Neuronal stem cell (in vitro differentiated cells): ENCODE measurements around the gene GRM2.
A peak's percentile ranks its signal among the peaks of the same experiment; 100 is the strongest.

Experiments used
- DNase-seq: peaks from one replicate; pipeline ENCODE4 v3.0.0-alpha.2; 2013; ENCODE audit warnings: low spot score
- H2AFZ ChIP-seq: one replicate; pipeline ENCODE4 v1.6.1; 2013; ENCODE audit warnings: mild to moderate bottlenecking, low read length, inconsistent platforms
- H2AK5ac ChIP-seq: 2 replicates; pipeline ENCODE4 v1.6.1; 2013; ENCODE audit warnings: low read depth, mild to moderate bottlenecking, inconsistent platforms, low read length, moderate library complexity, mixed read lengths
- H2BK120ac ChIP-seq: 2 replicates; pipeline ENCODE4 v1.6.1; 2013; ENCODE audit warnings: low read depth, mild to moderate bottlenecking, inconsistent platforms, low read length, moderate library complexity, mixed read lengths
- H2BK12ac ChIP-seq: one replicate; pipeline ENCODE4 v1.6.1; 2013; ENCODE audit warnings: low read length, inconsistent platforms
- H2BK15ac ChIP-seq: 2 replicates; pipeline ENCODE4 v1.6.1; 2013; ENCODE audit warnings: mild to moderate bottlenecking, low read length, inconsistent platforms, mixed read lengths
- H2BK5ac ChIP-seq: one replicate; pipeline ENCODE4 v1.6.1; 2013; ENCODE audit warnings: inconsistent platforms, mild to moderate bottlenecking, low read length, moderate library complexity
- H3K14ac ChIP-seq: one replicate; pipeline ENCODE4 v1.6.1; 2013; ENCODE audit warnings: low read length, inconsistent platforms
- H3K18ac ChIP-seq: 2 replicates; pipeline ENCODE4 v1.6.1; 2013; ENCODE audit warnings: low read length, inconsistent platforms
- H3K23ac ChIP-seq: 2 replicates; pipeline ENCODE4 v1.6.1; 2013; ENCODE audit warnings: low read depth, mild to moderate bottlenecking, mixed read lengths, low read length, inconsistent platforms; ENCODE audit not compliant: poor library complexity
- H3K27ac ChIP-seq: replicated peaks from 3 replicates; pipeline ENCODE4 v1.5.1; 2013; ENCODE audit warnings: low read length, inconsistent platforms
- H3K27me3 ChIP-seq, 3 experiments: 2 replicates each; pipeline ENCODE4 v1.6.1; 2013; ENCODE audit warnings: low read length in 3 of 3, mild to moderate bottlenecking in 2 of 3, inconsistent platforms in 1 of 3, low read depth in 1 of 3, mixed read lengths in 1 of 3, moderate library complexity in 1 of 3; ENCODE audit not compliant: control insufficient read depth in 3 of 3, insufficient read depth in 3 of 3
- H3K36me3 ChIP-seq, 2 donors: replicated peaks in 1 of 2; 2 replicates each; pipeline ENCODE4 v1.6.1; 2013; ENCODE audit warnings: low read length in 2 of 2; ENCODE audit not compliant: control insufficient read depth in 2 of 2, insufficient read depth in 2 of 2
- H3K4ac ChIP-seq: 2 replicates; pipeline ENCODE4 v1.6.1; 2013; ENCODE audit warnings: inconsistent platforms, mild to moderate bottlenecking, low read length, moderate library complexity
- H3K4me1 ChIP-seq, 2 donors: 1 replicate in 1 of 2; 2 replicates in 1 of 2; pipeline ENCODE4 v1.6.1; 2013; ENCODE audit warnings: low read length in 2 of 2, low read depth in 1 of 2; ENCODE audit not compliant: control insufficient read depth in 2 of 2, insufficient read depth in 1 of 2
- H3K4me2 ChIP-seq: one replicate; pipeline ENCODE4 v1.6.1; 2013; ENCODE audit warnings: mild to moderate bottlenecking, low read length, inconsistent platforms; ENCODE audit not compliant: insufficient read depth, poor library complexity, severe bottlenecking
- H3K4me3 ChIP-seq, 2 donors: 2 replicates each; pipeline ENCODE4 v1.5.1; 2013; ENCODE audit warnings: low read length in 2 of 2, mild to moderate bottlenecking in 2 of 2, inconsistent platforms in 1 of 2, moderate library complexity in 1 of 2
- H3K79me1 ChIP-seq: one replicate; pipeline ENCODE4 v1.6.1; 2013; ENCODE audit warnings: low read depth, mild to moderate bottlenecking, inconsistent platforms, low read length, moderate library complexity
- H3K9ac ChIP-seq: one replicate; pipeline ENCODE4 v1.6.1; 2013; ENCODE audit warnings: mild to moderate bottlenecking, low read depth, low read length, inconsistent platforms; ENCODE audit not compliant: poor library complexity
- H3K9me3 ChIP-seq, 2 donors: replicated peaks in 1 of 2; 2 replicates each; pipeline versions ENCODE3 to v1.6.1; 2013; ENCODE audit warnings: low read length in 2 of 2, mild to moderate bottlenecking in 2 of 2, inconsistent platforms in 1 of 2, low read depth in 1 of 2, mixed read lengths in 1 of 2, moderate library complexity in 1 of 2; ENCODE audit not compliant: control insufficient read depth in 2 of 2, insufficient read depth in 1 of 2
- H4K8ac ChIP-seq: one replicate; pipeline ENCODE4 v1.6.1; 2013; ENCODE audit warnings: low read depth, mild to moderate bottlenecking, inconsistent platforms, low read length, moderate library complexity
- H4K91ac ChIP-seq: one replicate; pipeline ENCODE4 v1.6.1; 2013; ENCODE audit warnings: low read length, low read depth, mild to moderate bottlenecking, inconsistent platforms; ENCODE audit not compliant: poor library complexity
- WGBS, 2 donors: extraction: QIAGEN DNeasy Blood & Tissue Kit; methylation state at CpG; one replicate each; pipeline ENCODE4 v1.1.7; 2013; ENCODE audit warnings: missing lambda C conversion rate in 2 of 2, mixed read lengths in 1 of 2; ENCODE audit not compliant: insufficient read length in 2 of 2, insufficient replicate concordance in 1 of 2; ENCODE audit errors: extremely low coverage in 2 of 2; 5-methylcytosine and 5-hydroxymethylcytosine counted together

The GRM2 gene

GRCh38 chr3:51673802-51674654 lies 32.8 kb upstream of the GRM2 start:
- peaks cover 7% of the 10 kb centered on the region for H3K79me1 ChIP-seq
- H2AFZ ChIP-seq, result peak overlapping the region; percentile 64
- no peak overlapping the region for H2AK5ac ChIP-seq
- H3K27ac ChIP-seq, result no peak overlapping the region
- H3K9me3 ChIP-seq, result no peaks in the 10 kb centered on the region
- no CpG with 5 or more reads among the region's 14 CpGs for WGBS, 2 donors
- no peak overlapping the region for H2BK5ac ChIP-seq
- H3K4ac ChIP-seq, result no peak overlapping the region
- peaks cover 0 to 26% (median 0%) of the 10 kb centered on the region in 3 experiments for H3K27me3 ChIP-seq
- H2BK15ac ChIP-seq, result no peak overlapping the region
- H4K91ac ChIP-seq, result no peak overlapping the region
- H3K4me2 ChIP-seq, result no peak overlapping the region
- no peak overlapping the region for H3K14ac ChIP-seq
- no peak overlapping the region for H2BK12ac ChIP-seq
- peaks cover 7 to 22% of the 10 kb centered on the region in 2 donors for H3K4me1 ChIP-seq
- no peak overlapping the region for H3K4me3 ChIP-seq
- H2BK120ac ChIP-seq, result no peak overlapping the region
- H3K36me3 ChIP-seq, result peaks cover 0 to 14% of the 10 kb centered on the region in 2 donors
- DNase-seq, result no peak
- H3K23ac ChIP-seq, result no peak overlapping the region
- no peak overlapping the region for H3K18ac ChIP-seq
- H3K9ac ChIP-seq, result no peak overlapping the region
- H4K8ac ChIP-seq, result no peak overlapping the region

- DNase-seq, result no peak
- no peak overlapping the region for H3K4me3 ChIP-seq
- peaks cover 2% of the 10 kb centered on the region for H3K79me1 ChIP-seq
- H4K91ac ChIP-seq, result no peak overlapping the region
- no peak overlapping the region for H3K27ac ChIP-seq
- peaks cover 7 to 22% of the 10 kb centered on the region in 2 donors for H3K4me1 ChIP-seq
- WGBS, 2 donors, result no CpG with 5 or more reads among the region's 2 CpGs
- H3K4me2 ChIP-seq, result no peak overlapping the region
- no peak overlapping the region for H3K18ac ChIP-seq
- H2BK12ac ChIP-seq, result no peak overlapping the region
- peaks cover 0 to 25% (median 0%) of the 10 kb centered on the region in 3 experiments for H3K27me3 ChIP-seq
- H3K14ac ChIP-seq, result no peak overlapping the region
- H2AFZ ChIP-seq, result no peak overlapping the region
- H3K23ac ChIP-seq, result no peak overlapping the region
- no peak overlapping the region for H3K9ac ChIP-seq
- peaks cover 0 to 14% of the 10 kb centered on the region in 2 donors for H3K36me3 ChIP-seq
- no peak overlapping the region for H2BK5ac ChIP-seq
- H3K4ac ChIP-seq, result no peak overlapping the region
- H3K9me3 ChIP-seq, result no peaks in the 10 kb centered on the region
- H2AK5ac ChIP-seq, result no peak overlapping the region
- H4K8ac ChIP-seq, result no peak overlapping the region
- H2BK120ac ChIP-seq, result no peak overlapping the region
- H2BK15ac ChIP-seq, result no peak overlapping the region
Measured at GRCh38 chr3:51675201-51675611, 31.7 kb upstream of the GRM2 start.

GRCh38 chr3:51676102-51676640 lies 30.7 kb upstream of the GRM2 start:
- Histone ChIP-seq H3K9me3 (no peaks in the 10 kb centered on the region), H3K27ac (no peak overlapping the region), H3K79me1 (no peaks in the 10 kb centered on the region), H4K91ac (peak overlapping the region; percentile 38), H2BK15ac (no peak overlapping the region), H3K14ac (no peak overlapping the region), H3K4ac (no peak overlapping the region), H3K9ac (no peak overlapping the region), H2AFZ (no peak overlapping the region), H3K23ac (peak overlapping the region; percentile 43), H2BK120ac (no peak overlapping the region), H3K4me3 (no peak overlapping the region), H2BK12ac (no peak overlapping the region), H2AK5ac (no peak overlapping the region), H3K36me3 (peaks cover 0 to 14% of the 10 kb centered on the region in 2 donors), H2BK5ac (no peak overlapping the region), H3K4me2 (no peak overlapping the region), H3K4me1 (peaks cover 4 to 20% of the 10 kb centered on the region in 2 donors), H4K8ac (no peak overlapping the region), H3K27me3 (peaks cover 0 to 16% (median 0%) of the 10 kb centered on the region in 3 experiments), H3K18ac (no peak overlapping the region)
- WGBS, 2 donors, result no CpG with 5 or more reads among the region's 3 CpGs
- no peak for DNase-seq

GRCh38 chr3:51677358-51677757 lies 29.5 kb upstream of the GRM2 start:
- WGBS, 2 donors, result no CpG with 5 or more reads among the region's 3 CpGs

More at GRCh38 chr3:51677358-51677757, 29.5 kb upstream of the GRM2 start:
- H3K27me3 ChIP-seq, result peaks cover 0 to 4% (median 0%) of the 10 kb centered on the region in 3 experiments
- H3K14ac ChIP-seq, result no peak overlapping the region
- H3K23ac ChIP-seq, result peak overlapping the region; percentile 50
- H3K18ac ChIP-seq, result no peak overlapping the region
- H3K4me1 ChIP-seq, result peaks cover 7 to 18% of the 10 kb centered on the region in 2 donors
- no peak overlapping the region for H4K8ac ChIP-seq
- no peak overlapping the region for H2BK5ac ChIP-seq
- no peak overlapping the region for H2BK15ac ChIP-seq
- H2BK12ac ChIP-seq, result no peak overlapping the region
- DNase-seq, result no peak
- H3K79me1 ChIP-seq, result no peaks in the 10 kb centered on the region
- peak overlapping the region; percentile 36 for H2AK5ac ChIP-seq
- no peak overlapping the region for H3K4ac ChIP-seq
- H3K27ac ChIP-seq, result no peak overlapping the region
- no peak overlapping the region for H2AFZ ChIP-seq
- no peak overlapping the region for H4K91ac ChIP-seq
- H3K36me3 ChIP-seq, result peaks cover 0 to 14% of the 10 kb centered on the region in 2 donors
- H3K4me2 ChIP-seq, result no peak overlapping the region
- no peak overlapping the region for H3K4me3 ChIP-seq
- no peaks in the 10 kb centered on the region for H3K9me3 ChIP-seq
- peak overlapping the region; percentile 22 for H3K9ac ChIP-seq
- no peak overlapping the region for H2BK120ac ChIP-seq
